Adrenal gland (tissue), 12 donors: ENCODE results near the gene RIMBP2. TPM values are rescaled to one million over a fixed set of nuclear protein-coding genes. Genes with fewer than 3 reads are reported as not detected.

Experiments
- DNase-seq, 7 donors: peaks; one replicate each; pipeline ENCODE4 v3.0.0-alpha.2; 2019 to 2020
- H3K27ac ChIP-seq, 5 donors: fragments of 200-600 bp; sonication (generic) in 4 of 5; 1 replicate in 3 of 5; 2 replicates in 2 of 5; pipeline versions ENCODE4 v1.5.1 to v1.8.0; 2016 to 2020; ENCODE audit warnings: mild to moderate bottlenecking in 1 of 5
- H3K27me3 ChIP-seq: fragments of 200-600 bp; 2 replicates; pipeline ENCODE4 v1.8.0; 2021
- H3K36me3 ChIP-seq, 2 donors: fragments of 200-600 bp; replicated peaks in 1 of 2; 1 replicate in 1 of 2; 2 replicates in 1 of 2; pipeline versions ENCODE4 v1.5.1 to v1.8.0; 2018 to 2022
- H3K4me1 ChIP-seq, 2 donors: fragments of 200-600 bp; replicated peaks in 1 of 2; 1 replicate in 1 of 2; 2 replicates in 1 of 2; pipeline versions ENCODE4 v1.5.1 to v1.8.0; 2018 to 2021
- H3K4me3 ChIP-seq, 4 donors: fragments of 200-600 bp; sonication (generic) in 3 of 4; one replicate each; pipeline ENCODE4 v1.5.1; 2016 to 2018
- H3K9me3 ChIP-seq, 3 donors: fragments of 200-600 bp; sonication (generic) in 1 of 3; replicated peaks in 1 of 3; 1 replicate in 2 of 3; 2 replicates in 1 of 3; pipeline versions ENCODE4 v1.5.1 to v1.8.0; 2016 to 2021
- POLR2A ChIP-seq, 2 donors: fragments of 450-650 bp; IDR thresholded peaks; one replicate each; pipeline ENCODE4 v1.6.1; 2017; ENCODE audit warnings: antibody characterized with exemption in 2 of 2, mild to moderate bottlenecking in 2 of 2, moderate library complexity in 1 of 2
- WGBS, 4 donors: extraction: QIAGEN DNeasy Blood & Tissue Kit in 2 of 4; methylation state at CpG; one replicate each; pipeline versions ENCODE4 v1.1.5 to v1.1.7; 2013 to 2017; 5-methylcytosine and 5-hydroxymethylcytosine counted together
- intact Hi-C, 2 donors: fragments of 100-400 bp; cut with DNase I; formaldehyde crosslinking; loops; one replicate each; pipeline versions ENCODE4 v1.14.1 to v1.15.0; 2022 to 2023
- polyA plus RNA-seq, 3 donors: library from polyadenylated mRNA; stranded (reverse); fragments of 200-250 nt in 2 of 3; fragments of 350-450 nt in 1 of 3; fragmentation: Illumina TruSeq in 1 of 3; extraction: RNeasy Lipid Tissue Mini Kit (QIAGEN cat#74804) in 1 of 3; gene quantifications; one replicate each; pipeline ENCODE4 v1.2.3, GENCODE V29; 2013 to 2014
- total RNA-seq, 9 donors: library from RNA; depleted of rRNA in 4 of 9; stranded (reverse); fragments of >200 nt in 4 of 9; fragments of 120-200 nt in 1 of 9; fragmentation: NEBNext Ultra II Directional in 1 of 9; extraction: Animal tissue kit (Norgen Biotek cat#: 25700) in 1 of 9; gene quantifications; one replicate each; pipeline versions ENCODE4 v1.1.0 to v1.2.4, GENCODE V29; 2013 to 2023
- TF ChIP-seq, protein P1 (sequence below), 6 experiments: fragments of 450-650 bp in 4 of 6; fragments of 200-600 bp in 2 of 6; sonication (generic) in 1 of 6; IDR thresholded peaks; 1 replicate in 5 of 6; 2 replicates in 1 of 6; pipeline versions ENCODE4 v1.5.1 to v1.8.0; 2016 to 2021; ENCODE audit warnings: antibody characterized with exemption in 6 of 6, mild to moderate bottlenecking in 2 of 6, moderate library complexity in 1 of 6
- donor health status: healthy with polysubstance abuse.
- donor health status: Bipolar disorder and iron deficiency.
- donor health status: DM: yes; HTN: yes; CAD: no.
- donor health status: DM: no; HTN: no; CAD: no.
- donor health status: DM: no; HTN: no; CAD: no.
- donor health status: DM: yes; HTN: yes; CAD: no.

The RIMBP2 gene
- total and polyA plus RNA-seq, 12 donors: 0.18 to 23.9 (median 6.3) TPM; not detected in 2

DNA sequence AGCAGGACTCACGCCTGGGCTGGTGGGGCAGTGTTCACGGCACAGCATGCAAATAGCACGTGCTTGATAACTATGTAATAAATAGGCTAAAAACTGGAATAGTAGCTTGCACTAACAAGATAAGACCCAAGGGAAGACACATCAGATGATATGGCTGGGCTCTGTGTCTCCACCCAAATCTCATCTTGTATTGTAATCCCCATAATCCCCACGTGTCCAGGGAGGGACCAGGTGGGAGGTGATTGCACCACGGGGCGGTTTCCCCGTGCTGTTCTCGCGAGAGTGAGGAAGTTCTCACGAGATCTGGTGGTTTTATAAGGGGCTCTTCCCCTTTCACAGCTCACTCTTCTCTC lies 46.9 kb downstream of the RIMBP2 start:
- no peaks in the 10 kb centered on the region for H3K4me1 ChIP-seq
- WGBS, 4 donors: 62 to 77% (median 73%) methylated on average over 10 of the region's 10 CpGs
- no peak for DNase-seq
- intact Hi-C loops: no loop called here
- H3K27ac ChIP-seq: no peak overlapping the region
- TF ChIP-seq, protein P1, sequence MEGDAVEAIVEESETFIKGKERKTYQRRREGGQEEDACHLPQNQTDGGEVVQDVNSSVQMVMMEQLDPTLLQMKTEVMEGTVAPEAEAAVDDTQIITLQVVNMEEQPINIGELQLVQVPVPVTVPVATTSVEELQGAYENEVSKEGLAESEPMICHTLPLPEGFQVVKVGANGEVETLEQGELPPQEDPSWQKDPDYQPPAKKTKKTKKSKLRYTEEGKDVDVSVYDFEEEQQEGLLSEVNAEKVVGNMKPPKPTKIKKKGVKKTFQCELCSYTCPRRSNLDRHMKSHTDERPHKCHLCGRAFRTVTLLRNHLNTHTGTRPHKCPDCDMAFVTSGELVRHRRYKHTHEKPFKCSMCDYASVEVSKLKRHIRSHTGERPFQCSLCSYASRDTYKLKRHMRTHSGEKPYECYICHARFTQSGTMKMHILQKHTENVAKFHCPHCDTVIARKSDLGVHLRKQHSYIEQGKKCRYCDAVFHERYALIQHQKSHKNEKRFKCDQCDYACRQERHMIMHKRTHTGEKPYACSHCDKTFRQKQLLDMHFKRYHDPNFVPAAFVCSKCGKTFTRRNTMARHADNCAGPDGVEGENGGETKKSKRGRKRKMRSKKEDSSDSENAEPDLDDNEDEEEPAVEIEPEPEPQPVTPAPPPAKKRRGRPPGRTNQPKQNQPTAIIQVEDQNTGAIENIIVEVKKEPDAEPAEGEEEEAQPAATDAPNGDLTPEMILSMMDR (IDR thresholded peaks at IDR 0.05): no peak
- TF ChIP-seq POLR2A (IDR thresholded peaks at IDR 0.05): no peak
- no peaks in the 10 kb centered on the region for H3K9me3 ChIP-seq
- H3K36me3 ChIP-seq: no peaks in the 10 kb centered on the region
- H3K27me3 ChIP-seq: no peaks in the 10 kb centered on the region
- H3K4me3 ChIP-seq: no peak overlapping the region

DNA sequence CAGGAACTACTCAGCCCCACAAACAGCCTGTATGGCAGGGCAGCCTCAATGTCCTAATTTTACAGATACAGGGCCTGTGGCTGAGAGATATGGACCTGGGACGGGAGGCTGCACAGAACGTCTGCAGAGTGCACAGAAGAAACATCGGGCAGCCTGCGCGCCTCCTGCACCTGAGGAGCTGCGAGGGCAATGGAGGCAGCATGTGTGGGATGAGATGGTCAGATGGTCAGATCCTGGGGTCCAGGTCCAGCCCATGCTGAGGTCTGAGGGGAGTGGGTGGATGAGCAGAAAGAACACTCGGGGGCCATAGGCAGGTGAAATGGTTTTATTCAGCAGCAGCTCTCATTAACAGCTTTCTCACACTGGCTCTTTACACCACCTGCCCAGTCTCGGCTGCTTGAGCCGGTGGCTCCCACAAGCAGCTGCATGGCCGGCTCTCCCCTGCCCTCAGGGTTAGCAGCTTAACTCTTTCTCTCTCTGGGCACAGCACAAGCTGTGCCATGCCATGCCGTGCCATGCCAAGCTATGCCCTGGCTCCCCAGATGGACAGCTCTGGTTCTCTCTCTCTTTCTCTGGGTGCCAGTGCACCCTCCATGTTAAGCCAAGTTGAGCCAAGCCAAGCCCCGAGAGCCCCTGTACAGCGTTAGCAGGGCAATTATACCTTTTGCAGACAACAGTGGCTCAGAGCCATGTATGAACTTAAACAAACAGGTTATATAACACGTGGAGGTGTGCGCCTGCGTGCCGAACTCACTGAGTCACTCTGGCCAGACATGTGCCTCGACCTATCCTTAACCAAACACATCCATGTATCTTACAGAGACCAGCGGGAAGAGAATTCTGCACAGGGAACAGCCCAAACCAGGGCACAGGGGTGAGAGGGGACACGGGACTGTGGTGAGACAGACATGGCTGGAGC lies 47.6 kb downstream of the RIMBP2 start:
- no peaks in the 10 kb centered on the region for H3K9me3 ChIP-seq

DNA sequence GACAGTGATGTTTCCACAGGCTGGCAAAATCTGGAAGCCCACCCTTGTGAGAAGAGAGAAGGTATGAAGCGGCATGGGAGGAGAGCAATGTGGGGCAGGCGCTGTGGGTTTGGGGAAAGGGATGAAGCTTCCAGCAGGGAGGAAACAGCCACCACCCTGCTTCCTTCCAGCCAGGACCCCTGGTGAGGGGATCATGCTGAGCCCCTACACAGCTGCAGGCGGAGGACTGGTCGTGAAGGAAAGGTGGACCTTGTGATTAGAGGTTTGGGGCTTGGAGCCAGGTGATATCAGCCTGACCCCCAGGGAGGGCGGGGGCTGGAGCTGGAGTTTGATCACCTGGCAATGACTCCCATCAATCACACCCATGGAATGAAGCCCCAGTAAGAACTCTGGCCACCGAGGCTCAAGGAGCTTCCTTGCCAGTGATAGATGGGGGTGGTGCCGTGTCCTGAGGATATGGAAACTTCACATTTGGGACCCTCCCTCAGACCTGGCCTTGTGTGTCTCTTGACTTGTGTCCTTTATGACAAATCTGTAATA lies 48.6 kb downstream of the RIMBP2 start:
- 83 to 85% (median 84%) methylated on average over 7 of the region's 7 CpGs for WGBS, 4 donors
- Histone ChIP-seq H3K36me3 (no peaks in the 10 kb centered on the region), H3K9me3 (no peaks in the 10 kb centered on the region), H3K4me1 (no peaks in the 10 kb centered on the region), H3K27me3 (no peaks in the 10 kb centered on the region), H3K4me3 (no peak overlapping the region), H3K27ac (no peak overlapping the region)
- DNase-seq: no peak
- TF ChIP-seq, protein P1 (IDR thresholded peaks at IDR 0.05): no peak
- TF ChIP-seq POLR2A (IDR thresholded peaks at IDR 0.05): no peak
- intact Hi-C loops: no loop called here

More for the DNA sequence above, 47.6 kb downstream of the RIMBP2 start:
- H3K36me3 ChIP-seq: no peaks in the 10 kb centered on the region
- intact Hi-C loops: no loop called here
- no peak overlapping the region for H3K4me3 ChIP-seq
- H3K4me1 ChIP-seq: no peaks in the 10 kb centered on the region
- no peak overlapping the region for H3K27ac ChIP-seq
- no peak for DNase-seq
- no peaks in the 10 kb centered on the region for H3K27me3 ChIP-seq
- 84 to 91% (median 85%) methylated on average over 17 to 20 of the region's 20 CpGs for WGBS, 4 donors
- no peak for TF ChIP-seq POLR2A (IDR thresholded peaks at IDR 0.05)
- TF ChIP-seq, protein P1 (IDR thresholded peaks at IDR 0.05): no peak

DNA sequence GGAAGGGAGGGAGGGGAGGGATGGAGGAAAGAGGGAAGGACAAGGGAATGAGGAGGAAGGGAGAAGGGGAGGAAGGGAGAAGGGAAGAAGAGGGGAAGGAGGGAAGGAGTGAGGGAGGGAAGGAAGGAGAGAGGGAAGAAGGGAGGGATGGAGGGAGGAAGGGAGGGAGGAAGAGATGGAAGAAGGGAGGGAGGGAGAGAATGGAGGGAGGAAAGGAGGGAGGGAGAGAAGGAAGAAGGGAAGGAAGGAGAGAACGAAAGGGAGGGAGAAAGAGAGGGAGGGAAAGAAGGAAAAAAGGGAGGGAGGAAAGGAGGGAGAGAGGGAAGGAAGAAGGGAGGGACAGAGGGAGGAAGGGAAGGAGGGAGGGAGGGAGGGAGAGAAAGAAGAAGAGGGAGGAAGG lies 49.5 kb downstream of the RIMBP2 start:
- TF ChIP-seq, protein P1 (IDR thresholded peaks at IDR 0.05): no peak
- no peak for TF ChIP-seq POLR2A (IDR thresholded peaks at IDR 0.05)
- no peaks in the 10 kb centered on the region for H3K27me3 ChIP-seq
- no peaks in the 10 kb centered on the region for H3K36me3 ChIP-seq
- no peak overlapping the region for H3K27ac ChIP-seq
- 62 to 86% (median 76%) methylated on average over 1 of the region's 1 CpG for WGBS, 4 donors
- no peaks in the 10 kb centered on the region for H3K4me1 ChIP-seq
- DNase-seq: no peak
- H3K4me3 ChIP-seq: no peak overlapping the region
- intact Hi-C loops: no loop called here
- no peaks in the 10 kb centered on the region for H3K9me3 ChIP-seq
